ENCODE data around the gene CTNND2.

Gene CTNND2

GRCh38 chr5:11174591-11174990, 729.7 kb downstream of the CTNND2 start:
- no peak for TF ChIP-seq CTCF (IDR thresholded peaks at IDR 0.05; ENCODE audit: insufficient read depth, low read length, missing control alignments)
- no peak overlapping the region for H3K4me3 ChIP-seq (ENCODE audit: low read depth, low read length)
- CTCF ChIA-PET, result no interaction called here
- no peak for DNase-seq (ENCODE audit: low read depth, low spot score)
- POLR2A ChIA-PET, result no interaction called here

- CTCF ChIA-PET, result interaction anchor here (0.8 kb wide), 1 partner anchor 10 kb away, joined by 3 read pairs; no protein-coding TSS in a partner anchor
- TF ChIP-seq CTCF (IDR thresholded peaks at IDR 0.05; ENCODE audit: insufficient read depth, low read length, missing control alignments), result no peak
- H3K4me3 ChIP-seq (ENCODE audit: low read depth, low read length), result no peak overlapping the region
- POLR2A ChIA-PET, result no interaction called here
- DNase-seq (ENCODE audit: low read depth, low spot score), result no peak
Observed at GRCh38 chr5:11172484-11172883, 731.8 kb downstream of the CTNND2 start.

DNA sequence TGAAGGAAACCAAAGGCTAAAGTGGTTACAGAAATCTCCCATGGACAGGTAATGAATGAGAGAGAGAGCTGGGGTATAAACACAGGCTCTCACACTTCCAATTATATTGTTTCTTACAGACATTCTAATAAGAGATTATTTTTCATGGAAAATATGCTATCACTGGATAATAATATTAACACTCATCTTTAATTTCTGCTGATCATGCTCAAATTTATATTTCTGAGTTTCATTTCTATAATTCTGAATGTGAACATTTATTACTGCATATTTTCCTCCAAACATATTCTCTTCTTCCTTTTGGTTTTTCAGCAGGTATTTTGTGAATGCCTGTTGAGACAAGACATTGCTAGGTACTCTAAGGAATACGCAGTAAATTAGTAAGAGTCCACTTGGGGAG, 733.0 kb downstream of the CTNND2 start:
- no peak overlapping the region for H3K4me3 ChIP-seq (ENCODE audit: low read depth, low read length)
- no peak for TF ChIP-seq CTCF (IDR thresholded peaks at IDR 0.05; ENCODE audit: insufficient read depth, low read length, missing control alignments)
- ChIA-PET POLR2A (no interaction called here), CTCF (no interaction called here)
- DNase-seq (ENCODE audit: low read depth, low spot score), result no peak

DNA sequence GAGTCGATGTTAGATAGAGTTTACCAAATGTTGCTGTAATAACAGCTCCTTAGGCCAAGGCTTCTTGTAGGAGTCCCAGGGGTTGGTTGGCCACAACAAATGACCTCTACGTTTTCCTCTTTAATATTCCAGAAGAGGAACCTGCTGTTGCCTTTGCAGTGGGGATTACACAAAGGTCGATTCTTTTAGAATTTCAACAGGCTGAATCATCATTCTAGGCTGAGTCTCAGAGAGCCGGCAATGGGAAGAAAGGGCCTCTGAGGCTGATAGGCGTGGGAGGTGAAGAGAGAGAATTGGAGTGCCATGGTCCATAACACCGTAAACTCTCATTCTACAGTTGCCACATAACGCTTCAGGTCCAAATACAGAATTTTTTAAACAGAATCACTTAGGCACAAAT, 737.3 kb downstream of the CTNND2 start:
- no peak for TF ChIP-seq CTCF (IDR thresholded peaks at IDR 0.05; ENCODE audit: insufficient read depth, low read length, missing control alignments)
- CTCF ChIA-PET, result no interaction called here
- H3K4me3 ChIP-seq (ENCODE audit: low read depth, low read length), result no peak overlapping the region
- POLR2A ChIA-PET, result no interaction called here
- no peak for DNase-seq (ENCODE audit: low read depth, low spot score)

DNA sequence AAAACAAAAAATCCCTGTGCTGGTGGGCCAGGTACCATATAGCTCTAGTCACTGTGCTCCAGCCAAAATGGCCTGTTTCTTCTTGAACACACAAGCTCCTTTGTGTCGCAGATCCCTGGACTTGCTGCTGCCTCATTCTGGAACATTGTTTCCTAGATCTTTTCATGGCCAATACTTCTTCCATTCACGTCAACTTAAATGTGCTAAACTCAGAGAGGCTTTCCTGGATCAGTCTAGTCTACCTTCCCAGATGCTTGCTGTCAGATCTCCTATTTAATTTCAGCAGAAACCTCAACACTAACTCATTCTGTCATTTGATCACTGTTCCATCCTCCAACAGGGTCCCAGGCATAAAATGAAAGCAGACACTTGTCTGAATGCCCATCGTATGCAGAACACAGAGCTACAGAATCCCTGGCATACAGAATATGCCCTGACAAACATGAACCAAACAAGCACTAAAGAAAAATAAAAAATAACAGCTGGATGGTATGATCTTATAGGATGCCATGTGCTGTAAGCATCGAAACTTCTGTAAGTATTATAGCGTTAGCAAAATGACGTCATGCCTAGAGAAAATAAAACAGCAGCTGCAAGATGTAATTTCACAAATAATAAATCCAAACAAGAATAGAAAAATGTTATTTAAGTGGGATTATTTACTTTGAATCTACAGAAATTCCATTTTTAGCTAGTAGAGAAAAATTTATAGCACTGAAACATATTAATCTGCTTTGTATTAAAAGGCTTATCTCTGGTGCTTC, 739.5 kb downstream of the CTNND2 start:
- TF ChIP-seq CTCF (IDR thresholded peaks at IDR 0.05; ENCODE audit: insufficient read depth, low read length, missing control alignments), result no peak
- no peak overlapping the region for H3K4me3 ChIP-seq (ENCODE audit: low read depth, low read length)
- CTCF ChIA-PET, result interaction anchor here (0.9 kb wide), 1 partner anchor 18 kb away, joined by 4 read pairs; no protein-coding TSS in a partner anchor
- POLR2A ChIA-PET, result no interaction called here
- DNase-seq (ENCODE audit: low read depth, low spot score), result no peak

DNA sequence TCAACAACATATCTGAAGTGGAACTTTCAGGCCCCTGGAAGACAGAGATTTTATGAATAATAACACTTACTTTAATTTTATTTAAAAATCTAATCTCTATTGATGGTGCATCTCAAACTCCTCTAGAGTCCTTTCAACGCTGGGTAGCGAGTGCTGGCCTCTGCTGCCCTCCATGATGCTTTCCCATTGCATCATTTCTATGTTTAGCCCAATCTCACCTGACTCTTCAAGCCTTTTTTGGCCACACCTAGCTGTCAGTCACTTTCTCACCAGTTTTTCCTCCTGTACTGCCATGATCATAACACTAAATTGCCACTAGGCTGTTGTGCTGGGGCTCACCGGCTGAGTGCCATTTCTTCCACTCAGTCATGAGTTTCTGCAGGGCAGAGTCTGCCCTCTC, 747.1 kb downstream of the CTNND2 start:
- no peak for DNase-seq (ENCODE audit: low read depth, low spot score)
- no peak overlapping the region for H3K4me3 ChIP-seq (ENCODE audit: low read depth, low read length)
- ChIA-PET CTCF (no interaction called here), POLR2A (no interaction called here)
- TF ChIP-seq CTCF (IDR thresholded peaks at IDR 0.05; ENCODE audit: insufficient read depth, low read length, missing control alignments), result no peak
